Naive B cell (primary cell): ENCODE data around the gene IL1RAPL2. TPM values are rescaled to one million over a fixed set of nuclear protein-coding genes. Genes with fewer than 3 reads are reported as not detected.

Experiments
- ATAC-seq, 2 donors: fragments of 150-1000 bp; cut with Tn5 transposase; 2 replicates each; pipeline ENCODE4 v1.10.0; 2021; ENCODE audit warnings: low read depth in 2 of 2, mild to moderate bottlenecking in 2 of 2, moderate library complexity in 2 of 2
- DNase-seq: peaks from one replicate; pipeline ENCODE4 v3.0.0; 2022
- H3K27ac Mint-ChIP-seq, 6 donors: one replicate each; pipeline ENCODE4 v1.8.0; 2020 to 2022; ENCODE audit warnings: mild to moderate bottlenecking in 6 of 6, mixed read lengths in 6 of 6, moderate library complexity in 5 of 6, inconsistent platforms in 2 of 6
- H3K27me3 Mint-ChIP-seq, 3 donors: one replicate each; pipeline ENCODE4 v1.8.0; 2021 to 2022; ENCODE audit warnings: mixed read lengths in 3 of 3, mild to moderate bottlenecking in 1 of 3
- H3K36me3 Mint-ChIP-seq, 2 donors: one replicate each; pipeline ENCODE4 v1.8.0; 2020 to 2022; ENCODE audit warnings: mixed read lengths in 2 of 2, inconsistent platforms in 1 of 2, mild to moderate bottlenecking in 1 of 2
- H3K4me1 Mint-ChIP-seq, 3 donors: one replicate each; pipeline ENCODE4 v1.8.0; 2020 to 2022; ENCODE audit warnings: mixed read lengths in 3 of 3, inconsistent platforms in 1 of 3, mild to moderate bottlenecking in 1 of 3, moderate library complexity in 1 of 3
- H3K4me3 Mint-ChIP-seq, 8 donors: one replicate each; pipeline ENCODE4 v1.8.0; 2020 to 2022; ENCODE audit warnings: mild to moderate bottlenecking in 8 of 8, mixed read lengths in 8 of 8, moderate library complexity in 8 of 8, inconsistent platforms in 2 of 8
- H3K9me3 Mint-ChIP-seq, 7 donors: one replicate each; pipeline ENCODE4 v1.8.0; 2020 to 2022; ENCODE audit warnings: mixed read lengths in 7 of 7, mild to moderate bottlenecking in 5 of 7, inconsistent platforms in 2 of 7, moderate library complexity in 1 of 7
- polyA plus RNA-seq, 6 donors: library from polyadenylated mRNA; unstranded; fragments of 300-500 nt; fragmentation: Illumina TruSeq; gene quantifications; one replicate each; pipeline ENCODE4 v1.2.3, GENCODE V29; 2021; ENCODE audit warnings: low read depth in 6 of 6

Gene IL1RAPL2
- polyA plus RNA-seq, 6 donors from 2014 or later: not detected

DNA sequence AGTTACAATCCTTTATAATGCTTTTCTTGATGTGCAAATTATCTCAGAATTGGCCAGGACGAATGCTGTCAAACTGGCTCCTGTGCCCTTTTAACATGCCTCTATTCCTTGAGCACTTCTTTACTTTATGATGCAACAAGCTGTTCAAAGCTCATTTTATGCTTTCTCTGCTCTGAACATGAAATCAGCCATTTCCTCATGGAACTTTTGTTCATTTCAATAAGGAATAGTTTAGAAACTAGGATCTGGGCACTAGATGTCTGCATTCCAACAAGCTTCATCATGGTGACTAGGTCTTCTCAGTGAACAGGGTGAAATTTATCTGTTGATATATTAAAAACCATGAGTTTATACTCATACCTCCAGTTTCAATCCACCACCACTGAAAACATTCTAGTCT, 741.8 kb downstream of the IL1RAPL2 start:
- Mint-ChIP-seq H3K4me1 (no peaks in the 10 kb centered on the region), H3K4me3 (no peak overlapping the region), H3K9me3 (peaks cover 0 to 3% (median 0%) of the 10 kb centered on the region in 7 donors), H3K27ac (no peak overlapping the region), H3K27me3 (no peaks in the 10 kb centered on the region), H3K36me3 (no peaks in the 10 kb centered on the region)
- ATAC-seq (no peak), DNase-seq (no peak)

DNA sequence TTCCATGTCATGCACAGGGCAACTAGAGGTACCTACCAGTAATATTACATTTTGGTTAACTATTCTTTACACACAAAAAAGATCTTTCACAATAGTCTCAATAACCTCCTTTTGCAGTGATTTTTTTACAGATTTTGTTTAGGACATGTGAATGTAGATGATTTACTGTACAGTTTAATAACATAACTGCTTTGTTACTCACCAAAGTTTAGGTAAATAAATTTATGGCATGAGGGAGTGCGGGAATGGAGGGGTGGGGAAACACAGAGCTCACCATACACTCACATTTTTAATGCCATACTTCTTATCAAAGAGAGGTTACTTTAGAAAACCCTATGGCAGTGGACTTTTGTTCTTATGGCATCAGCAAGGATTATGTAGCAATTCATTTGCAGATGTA, 747.6 kb downstream of the IL1RAPL2 start:
- DNase-seq: no peak
- ATAC-seq: no peak
- Mint-ChIP-seq H3K9me3 (no peaks in the 10 kb centered on the region), H3K36me3 (no peaks in the 10 kb centered on the region), H3K4me1 (no peaks in the 10 kb centered on the region), H3K4me3 (no peak overlapping the region), H3K27ac (no peak overlapping the region), H3K27me3 (no peaks in the 10 kb centered on the region)

DNA sequence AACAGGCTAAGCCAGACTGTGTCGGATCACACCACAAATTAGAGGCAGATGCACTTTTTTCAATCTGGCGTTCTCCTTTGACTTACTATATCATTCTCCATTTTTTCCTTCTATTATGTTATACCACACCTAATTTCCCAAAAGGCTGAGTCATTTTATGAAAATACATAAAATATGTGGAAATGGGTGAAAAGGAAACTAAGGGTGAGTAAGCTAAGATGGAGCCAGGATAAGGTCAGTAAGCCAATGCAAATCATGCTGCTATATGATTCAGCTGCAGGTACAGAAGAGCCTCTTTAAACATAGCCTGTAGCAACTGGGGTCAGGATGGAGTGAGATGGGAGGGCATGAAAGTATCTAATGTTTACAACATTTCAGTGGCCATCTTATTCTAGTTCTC, 748.5 kb downstream of the IL1RAPL2 start:
- Mint-ChIP-seq H3K4me1 (no peaks in the 10 kb centered on the region), H3K27ac (no peak overlapping the region), H3K4me3 (no peak overlapping the region), H3K9me3 (no peaks in the 10 kb centered on the region), H3K27me3 (no peaks in the 10 kb centered on the region), H3K36me3 (no peaks in the 10 kb centered on the region)
- DNase-seq (no peak), ATAC-seq (no peak)

GRCh38 chrX:105315248-105315647, 749.2 kb downstream of the IL1RAPL2 start:
- H3K36me3 Mint-ChIP-seq: no peaks in the 10 kb centered on the region
- no peak for ATAC-seq
- no peaks in the 10 kb centered on the region for H3K27me3 Mint-ChIP-seq
- H3K4me3 Mint-ChIP-seq: no peak overlapping the region
- H3K4me1 Mint-ChIP-seq: no peaks in the 10 kb centered on the region
- H3K9me3 Mint-ChIP-seq: no peaks in the 10 kb centered on the region
- DNase-seq: no peak
- H3K27ac Mint-ChIP-seq: no peak overlapping the region

DNA sequence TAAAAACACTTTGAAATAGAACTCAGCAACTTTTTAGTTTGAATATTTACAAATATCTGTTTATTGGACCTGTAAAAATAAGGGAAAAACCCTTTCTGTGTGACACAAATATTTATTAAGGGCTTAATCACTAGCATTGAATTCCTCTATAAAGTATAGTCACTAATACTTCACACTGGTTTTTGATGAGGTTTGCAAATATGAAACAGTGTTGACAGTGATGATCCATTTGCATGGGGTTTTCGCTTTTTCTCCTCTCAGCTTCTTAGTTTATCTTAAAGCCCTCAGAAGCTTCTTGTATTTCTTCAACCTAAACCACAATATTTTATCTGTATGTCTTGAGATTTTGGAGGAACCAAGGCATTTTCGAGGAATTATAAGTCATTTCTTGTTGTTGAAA, 751.1 kb downstream of the IL1RAPL2 start:
- no peak for ATAC-seq

GRCh38 chrX:105323928-105324327, 757.9 kb downstream of the IL1RAPL2 start:
- H3K36me3 Mint-ChIP-seq: no peaks in the 10 kb centered on the region
- H3K27ac Mint-ChIP-seq: no peak overlapping the region
- H3K4me1 Mint-ChIP-seq: no peaks in the 10 kb centered on the region
- DNase-seq (no peak), ATAC-seq (no peak)
- no peaks in the 10 kb centered on the region for H3K27me3 Mint-ChIP-seq
- no peak overlapping the region for H3K4me3 Mint-ChIP-seq
- peaks cover 0 to 4% (median 2%) of the 10 kb centered on the region in 7 donors for H3K9me3 Mint-ChIP-seq

More for the DNA sequence above, 751.1 kb downstream of the IL1RAPL2 start:
- H3K4me3 Mint-ChIP-seq: no peak overlapping the region
- H3K36me3 Mint-ChIP-seq: no peaks in the 10 kb centered on the region
- no peak overlapping the region for H3K27ac Mint-ChIP-seq
- H3K4me1 Mint-ChIP-seq: no peaks in the 10 kb centered on the region
- DNase-seq: no peak
- no peaks in the 10 kb centered on the region for H3K27me3 Mint-ChIP-seq
- H3K9me3 Mint-ChIP-seq: peaks cover 0 to 2% (median 0%) of the 10 kb centered on the region in 7 donors

DNA sequence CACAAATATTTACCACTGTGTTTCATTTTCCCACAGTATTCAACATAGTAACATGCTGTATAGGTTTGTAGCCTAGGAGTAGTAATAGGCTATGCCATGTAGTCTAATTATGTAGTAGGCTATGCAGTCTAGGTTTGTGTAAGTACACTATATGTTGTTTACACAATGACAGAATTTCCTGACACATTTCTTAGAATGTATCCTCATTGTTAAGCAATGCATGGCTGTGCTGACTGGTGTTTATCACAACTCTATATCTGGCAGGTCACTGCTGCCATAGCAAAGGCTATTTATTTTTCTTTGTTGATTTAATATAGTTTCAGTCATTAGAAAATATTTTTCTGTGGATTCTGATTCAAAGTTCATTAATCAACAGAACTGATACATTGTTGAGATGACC, 762.8 kb downstream of the IL1RAPL2 start:
- Mint-ChIP-seq H3K9me3 (peaks cover 0 to 6% (median 0%) of the 10 kb centered on the region in 7 donors), H3K36me3 (no peaks in the 10 kb centered on the region), H3K27ac (no peak overlapping the region), H3K27me3 (no peaks in the 10 kb centered on the region), H3K4me3 (no peak overlapping the region), H3K4me1 (no peaks in the 10 kb centered on the region)
- DNase-seq (no peak), ATAC-seq (no peak)

DNA sequence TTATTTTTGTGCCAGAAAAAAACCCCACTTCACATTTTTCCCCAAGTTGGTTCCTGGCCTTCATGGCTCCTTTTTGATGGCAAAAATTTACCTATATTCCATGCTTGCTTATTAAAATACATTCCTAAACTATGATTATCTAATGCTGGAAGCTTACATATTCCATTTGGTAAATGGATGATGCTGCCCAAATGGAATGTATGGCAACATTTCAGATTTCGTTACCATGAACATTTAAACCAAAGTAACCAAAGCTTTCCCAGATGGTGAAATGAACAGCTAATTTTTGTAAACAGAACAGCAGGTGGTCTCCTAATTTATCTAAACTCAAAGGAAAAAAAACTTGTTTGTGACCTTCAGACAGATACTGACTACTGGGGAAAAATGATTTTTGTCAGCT, 765.2 kb downstream of the IL1RAPL2 start:
- H3K9me3 Mint-ChIP-seq: peaks cover 0 to 4% (median 2%) of the 10 kb centered on the region in 7 donors
- H3K36me3 Mint-ChIP-seq: no peaks in the 10 kb centered on the region
- H3K27me3 Mint-ChIP-seq: no peaks in the 10 kb centered on the region
- no peak overlapping the region for H3K4me3 Mint-ChIP-seq
- H3K27ac Mint-ChIP-seq: no peak overlapping the region
- ATAC-seq: no peak
- no peaks in the 10 kb centered on the region for H3K4me1 Mint-ChIP-seq
- no peak for DNase-seq

- Mint-ChIP-seq H3K36me3 (no peaks in the 10 kb centered on the region), H3K4me1 (no peaks in the 10 kb centered on the region), H3K4me3 (no peak overlapping the region), H3K27ac (no peak overlapping the region), H3K27me3 (no peaks in the 10 kb centered on the region), H3K9me3 (peaks cover 2 to 12% (median 7%) of the 10 kb centered on the region in 7 donors)
- ATAC-seq (no peak), DNase-seq (no peak)
Measured at GRCh38 chrX:105347373-105347772, 781.4 kb downstream of the IL1RAPL2 start.

DNA sequence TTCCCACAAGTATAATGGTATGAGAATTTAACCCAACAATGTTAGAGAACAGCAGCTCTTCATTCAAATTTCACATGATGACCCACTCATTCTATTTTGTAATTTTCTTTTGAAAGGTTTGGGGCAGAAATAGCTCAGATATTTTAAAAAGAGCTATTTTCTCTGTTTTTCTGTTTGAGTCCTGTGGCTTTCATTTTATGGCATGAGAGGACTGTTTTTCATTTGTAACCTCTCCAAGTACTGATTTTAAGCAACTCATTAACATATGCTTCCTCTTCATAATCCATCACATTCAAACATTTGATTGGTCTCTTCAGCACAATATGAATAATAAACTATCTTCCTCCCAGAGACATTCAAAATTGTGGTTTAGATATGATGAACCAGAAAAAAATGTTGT, 783.5 kb downstream of the IL1RAPL2 start:
- ATAC-seq (no peak), DNase-seq (no peak)
- Mint-ChIP-seq H3K4me1 (no peaks in the 10 kb centered on the region), H3K4me3 (no peak overlapping the region), H3K9me3 (peaks cover 2 to 12% (median 8%) of the 10 kb centered on the region in 7 donors), H3K27ac (no peak overlapping the region), H3K36me3 (no peaks in the 10 kb centered on the region), H3K27me3 (no peaks in the 10 kb centered on the region)

- ATAC-seq: no peak
- DNase-seq: no peak
- Mint-ChIP-seq H3K4me1 (no peaks in the 10 kb centered on the region), H3K27ac (no peak overlapping the region), H3K27me3 (no peaks in the 10 kb centered on the region), H3K9me3 (peaks cover 0 to 7% (median 2%) of the 10 kb centered on the region in 7 donors), H3K36me3 (no peaks in the 10 kb centered on the region), H3K4me3 (no peak overlapping the region)
Measured at GRCh38 chrX:105375816-105376215, 809.8 kb downstream of the IL1RAPL2 start.

GRCh38 chrX:105424729-105425128, 858.7 kb downstream of the IL1RAPL2 start:
- no peak for DNase-seq
- Mint-ChIP-seq H3K36me3 (no peaks in the 10 kb centered on the region), H3K9me3 (peaks cover 0 to 13% (median 3%) of the 10 kb centered on the region in 7 donors), H3K27me3 (no peaks in the 10 kb centered on the region), H3K4me1 (no peaks in the 10 kb centered on the region), H3K4me3 (no peak overlapping the region), H3K27ac (no peak overlapping the region)
- ATAC-seq: no peak

- H3K4me3 Mint-ChIP-seq: no peak overlapping the region
- ATAC-seq: no peak
- DNase-seq: no peak
- no peak overlapping the region for H3K27ac Mint-ChIP-seq
- peaks cover 0 to 9% (median 3%) of the 10 kb centered on the region in 7 donors for H3K9me3 Mint-ChIP-seq
- no peaks in the 10 kb centered on the region for H3K4me1 Mint-ChIP-seq
- H3K36me3 Mint-ChIP-seq: no peaks in the 10 kb centered on the region
- no peaks in the 10 kb centered on the region for H3K27me3 Mint-ChIP-seq
Measured at GRCh38 chrX:105451401-105451800, 885.4 kb downstream of the IL1RAPL2 start.

DNA sequence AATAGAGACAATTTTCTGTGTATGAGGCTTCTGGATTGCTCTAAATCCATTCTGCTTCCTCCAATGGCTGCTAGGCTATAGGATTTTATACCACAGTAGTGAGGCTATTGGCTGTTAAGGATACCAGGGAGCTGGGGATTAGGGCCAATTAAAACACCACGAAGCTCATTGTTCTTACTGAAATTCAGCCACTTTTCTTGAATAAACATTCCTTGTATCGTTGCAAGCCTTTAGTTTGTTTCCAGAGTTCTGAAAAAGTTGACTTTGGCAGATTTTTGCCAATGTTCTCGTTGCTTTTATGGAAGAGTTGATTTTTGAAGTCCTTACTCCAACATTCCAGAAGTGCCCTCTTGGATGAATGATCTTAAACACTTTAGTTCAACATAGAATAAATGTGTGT, 892.8 kb downstream of the IL1RAPL2 start:
- H3K27me3 Mint-ChIP-seq: no peaks in the 10 kb centered on the region
- no peaks in the 10 kb centered on the region for H3K36me3 Mint-ChIP-seq
- ATAC-seq: no peak
- no peaks in the 10 kb centered on the region for H3K4me1 Mint-ChIP-seq
- H3K9me3 Mint-ChIP-seq: peaks cover 0 to 8% (median 4%) of the 10 kb centered on the region in 7 donors
- no peak for DNase-seq
- no peak overlapping the region for H3K4me3 Mint-ChIP-seq
- no peak overlapping the region for H3K27ac Mint-ChIP-seq

- H3K27me3 Mint-ChIP-seq: no peaks in the 10 kb centered on the region
- ATAC-seq (no peak), DNase-seq (no peak)
- no peaks in the 10 kb centered on the region for H3K4me1 Mint-ChIP-seq
- no peak overlapping the region for H3K27ac Mint-ChIP-seq
- peaks cover 0 to 7% (median 5%) of the 10 kb centered on the region in 7 donors for H3K9me3 Mint-ChIP-seq
- no peak overlapping the region for H3K4me3 Mint-ChIP-seq
- H3K36me3 Mint-ChIP-seq: no peaks in the 10 kb centered on the region
Measured at GRCh38 chrX:105460376-105460775, 894.4 kb downstream of the IL1RAPL2 start.
